Right lobe of liver (tissue), 4 donors: Measurements from ENCODE around the gene WNK2.

Source experiments
- POLR2A ChIP-seq: fragments of 450-650 bp; IDR thresholded peaks from one replicate; pipeline ENCODE4 v1.6.1; 2017; ENCODE audit warnings: antibody characterized with exemption, mild to moderate bottlenecking
- TF ChIP-seq, protein P1 (sequence below), 4 donors: fragments of 200-600 bp in 3 of 4; fragments of 450-650 bp in 1 of 4; IDR thresholded peaks; one replicate each; pipeline versions ENCODE4 v1.5.1 to v1.8.0; 2016 to 2022; ENCODE audit warnings: antibody characterized with exemption in 4 of 4, mild to moderate bottlenecking in 2 of 4
- donor health status: DM: no; HTN: no; CAD: no.
- donor health status: DM: no; HTN: no; CAD: no.
- donor health status: DM: no; HTN: yes; CAD: no.

GRCh38 chr9:93218161-93218560 lies 34.2 kb downstream of the WNK2 start:
- TF ChIP-seq, protein P1, sequence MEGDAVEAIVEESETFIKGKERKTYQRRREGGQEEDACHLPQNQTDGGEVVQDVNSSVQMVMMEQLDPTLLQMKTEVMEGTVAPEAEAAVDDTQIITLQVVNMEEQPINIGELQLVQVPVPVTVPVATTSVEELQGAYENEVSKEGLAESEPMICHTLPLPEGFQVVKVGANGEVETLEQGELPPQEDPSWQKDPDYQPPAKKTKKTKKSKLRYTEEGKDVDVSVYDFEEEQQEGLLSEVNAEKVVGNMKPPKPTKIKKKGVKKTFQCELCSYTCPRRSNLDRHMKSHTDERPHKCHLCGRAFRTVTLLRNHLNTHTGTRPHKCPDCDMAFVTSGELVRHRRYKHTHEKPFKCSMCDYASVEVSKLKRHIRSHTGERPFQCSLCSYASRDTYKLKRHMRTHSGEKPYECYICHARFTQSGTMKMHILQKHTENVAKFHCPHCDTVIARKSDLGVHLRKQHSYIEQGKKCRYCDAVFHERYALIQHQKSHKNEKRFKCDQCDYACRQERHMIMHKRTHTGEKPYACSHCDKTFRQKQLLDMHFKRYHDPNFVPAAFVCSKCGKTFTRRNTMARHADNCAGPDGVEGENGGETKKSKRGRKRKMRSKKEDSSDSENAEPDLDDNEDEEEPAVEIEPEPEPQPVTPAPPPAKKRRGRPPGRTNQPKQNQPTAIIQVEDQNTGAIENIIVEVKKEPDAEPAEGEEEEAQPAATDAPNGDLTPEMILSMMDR (IDR thresholded peaks at IDR 0.05): no peak
- TF ChIP-seq POLR2A: no peak
